Stimulated activated CD4-positive, alpha-beta T cell treated with anti-CD3 and anti-CD28 coated beads, Interleukin-2, amount 100 ng/mL, for 48 hours (primary cell): ENCODE data around the gene TMSB15C.
A peak's percentile ranks its signal among the peaks of the same experiment; 100 is the strongest.
"Not testable (repeated sequence)": the region's sequence is repeated elsewhere in the genome, so short reads cannot be mapped to it uniquely, and the experiment has no call there.

ENCODE experiments used
- DNase-seq, 2 donors: peaks; one replicate each; pipeline ENCODE4 v3.0.0-alpha.2; 2020

TMSB15C gene

GRCh38 chrX:104075778-104076445 lies at the start of gene TMSB15C:
Gene TMSB15C (minus strand): TSS chrX:104076236.
- DNase-seq = not testable (repeated sequence)

GRCh38 chrX:104122829-104123228 lies 46.8 kb upstream of the TMSB15C start:
- no peak for DNase-seq

- DNase-seq = no peak
Measured at GRCh38 chrX:104118765-104119164, 42.7 kb upstream of the TMSB15C start.

GRCh38 chrX:104117759-104118158 lies 41.7 kb upstream of the TMSB15C start:
- DNase-seq = no peak

- peak; percentile 16 to 20 for DNase-seq
Measured at GRCh38 chrX:104113222-104113965, 37.4 kb upstream of the TMSB15C start.

GRCh38 chrX:104112326-104112951 lies 36.4 kb upstream of the TMSB15C start, which contains the start of gene ZCCHC18:
Gene ZCCHC18 (plus strand): TSS chrX:104112523. CDS start chrX:104114112, 1,589 bp downstream.
- no peak for DNase-seq

GRCh38 chrX:104110491-104111240 lies 34.6 kb upstream of the TMSB15C start:
- not testable (repeated sequence) for DNase-seq

GRCh38 chrX:104108955-104109354 lies 32.9 kb upstream of the TMSB15C start:
- DNase-seq = no peak

GRCh38 chrX:104105330-104106262 lies 29.6 kb upstream of the TMSB15C start:
- DNase-seq = no peak

GRCh38 chrX:104104676-104105075 lies 28.6 kb upstream of the TMSB15C start:
- no peak for DNase-seq

GRCh38 chrX:104098919-104099318 lies 22.9 kb upstream of the TMSB15C start:
- DNase-seq = no peak

GRCh38 chrX:104098151-104098808 lies 22.2 kb upstream of the TMSB15C start:
- peak; percentile 23 to 37 for DNase-seq

- DNase-seq = no peak
Measured at GRCh38 chrX:104085919-104086318, 9.9 kb upstream of the TMSB15C start.

GRCh38 chrX:104085477-104085876 lies 9.4 kb upstream of the TMSB15C start:
- no peak for DNase-seq

- DNase-seq = no peak
Measured at GRCh38 chrX:104084534-104085277, 8.7 kb upstream of the TMSB15C start.

- DNase-seq = no peak
Measured at GRCh38 chrX:104084063-104084462, 8.0 kb upstream of the TMSB15C start.

- not testable (repeated sequence) for DNase-seq
Measured at GRCh38 chrX:104077854-104078253, 1.8 kb upstream of the TMSB15C start.

GRCh38 chrX:104062636-104063035 lies 13.4 kb downstream of the TMSB15C start:
- not testable (repeated sequence) for DNase-seq

- not testable (repeated sequence) for DNase-seq
Measured at GRCh38 chrX:104054956-104055355, 21.1 kb downstream of the TMSB15C start.

GRCh38 chrX:104047171-104047570 lies 28.9 kb downstream of the TMSB15C start:
- DNase-seq = no peak

- DNase-seq = no peak
Measured at GRCh38 chrX:104045642-104046041, 30.4 kb downstream of the TMSB15C start.
